ENCODE data around the gene SPSB4. TPM values are rescaled to one million over a fixed set of nuclear protein-coding genes. Genes with fewer than 3 reads are reported as not detected.

The SPSB4 gene
- total and polyA plus RNA-seq, 10 of the 15 experiments (the other 5 are each of a cell fraction or from before 2014, with no cell fraction given), result not detected

- SMC1A ChIA-PET (ENCODE audit: uncharacterized antibody, unreplicated experiment), result interaction anchor here (0.7 kb wide), 1 partner anchor 72 kb away, joined by 3 read pairs; no protein-coding TSS in a partner anchor
- H3K27me3 ChIP-seq (replicated peaks in 1 of 2; ENCODE audit: control insufficient read depth in 2 of 2, insufficient read depth in 2 of 2, low read length in 1 of 2), result no peaks in the 10 kb centered on the region; a peak in 1 of 4 replicates
- no peak for TF ChIP-seq IRF5 (IDR thresholded peaks at IDR 0.05; ENCODE audit: borderline replicate concordance)
- TF ChIP-seq CEBPB (IDR thresholded peaks at IDR 0.05; ENCODE audit: borderline replicate concordance in 1 of 2, low read depth in 2 of 2, low read length in 2 of 2), result no peak
- TF ChIP-seq REST (IDR thresholded peaks at IDR 0.05; ENCODE audit: low read depth, low read length), result no peak
- no peak for TF ChIP-seq SUZ12 (IDR thresholded peaks at IDR 0.05; ENCODE audit: unreplicated experiment)
- TF ChIP-seq RAD51 (IDR thresholded peaks at IDR 0.05), result no peak
- TF ChIP-seq NR2C2 (IDR thresholded peaks at IDR 0.05; ENCODE audit: borderline replicate concordance, control insufficient read depth, insufficient read length, low read depth), result no peak
Measured at GRCh38 chr3:141152130-141152529, 101.0 kb downstream of the SPSB4 start.

More at GRCh38 chr3:141152130-141152529, 101.0 kb downstream of the SPSB4 start:
- ATAC-seq, result no peak
- Histone ChIP-seq H3K9ac (ENCODE audit: control insufficient read depth, insufficient read depth, low read length) (no peak overlapping the region), H3K4me3 (no peak overlapping the region), H3K36me3 (ENCODE audit: control insufficient read depth in 2 of 2, insufficient read depth in 2 of 2, low read length in 1 of 2) (no peaks in the 10 kb centered on the region), H2AFZ (ENCODE audit: control insufficient read depth, low read depth, low read length) (no peak overlapping the region), H3K4me2 (ENCODE audit: control insufficient read depth, insufficient read depth) (no peak overlapping the region), H4K20me1 (ENCODE audit: control insufficient read depth, insufficient read depth) (no peaks in the 10 kb centered on the region), H3K4me1 (ENCODE audit: control insufficient read depth, insufficient read depth, low read length) (no peaks in the 10 kb centered on the region), H3K27ac (ENCODE audit: control insufficient read depth, insufficient read depth) (no peak overlapping the region), H3K9me3 (replicated peaks; ENCODE audit: control insufficient read depth, insufficient read depth, low read length) (no peaks in the 10 kb centered on the region), H3K79me2 (ENCODE audit: control insufficient read depth, insufficient read depth, low read length) (no peaks in the 10 kb centered on the region)
- POLR2A ChIA-PET, result no interaction called here
- WGBS (ENCODE audit: insufficient coverage, insufficient replicate concordance, low lambda C conversion rate, missing lambda C conversion rate), result 24% methylated on average over 7 of the region's 9 CpGs
- intact Hi-C loops (cut with micrococcal nuclease; ENCODE audit: unreplicated experiment) (no loop called here), in situ Hi-C loops (cut with MboI) (no loop called here)
- RAD21 ChIA-PET (ENCODE audit: unreplicated experiment), result no interaction called here
- no TSS peak for BruUV-seq (replicated peaks)
- no peak for DNase-seq (ENCODE audit: low read depth, low spot score)
- no peak for FAIRE-seq
- CTCF ChIA-PET, result no interaction called here

Measured in GM12878 (cell line).